Parathyroid adenoma (tissue), 2 donors: Measurements from ENCODE around the gene MBLAC1.

Source experiments
- H2AFZ ChIP-seq: fragments of 300-600 bp; sonication (generic); one replicate; pipeline ENCODE4 v1.7.0; 2017; ENCODE audit warnings: antibody characterized with exemption, mild to moderate bottlenecking
- H3K27ac ChIP-seq: fragments of 300-600 bp; sonication (generic); one replicate; pipeline ENCODE4 v1.7.0; 2017
- H3K27me3 ChIP-seq: fragments of 300-600 bp; sonication (generic); one replicate; pipeline ENCODE4 v1.7.0; 2017; ENCODE audit warnings: low read length; ENCODE audit not compliant: control insufficient read depth, insufficient read depth
- H3K36me3 ChIP-seq: fragments of 300-600 bp; sonication (generic); one replicate; pipeline ENCODE4 v1.7.0; 2017; ENCODE audit warnings: low read length; ENCODE audit not compliant: control insufficient read depth, insufficient read depth
- H3K4me1 ChIP-seq: fragments of 300-600 bp; sonication (generic); one replicate; pipeline ENCODE4 v1.7.0; 2017; ENCODE audit warnings: control low read depth
- H3K4me2 ChIP-seq: fragments of 300-600 bp; sonication (generic); one replicate; pipeline ENCODE4 v1.7.0; 2017; ENCODE audit warnings: low read length
- H3K4me3 ChIP-seq: fragments of 300-600 bp; sonication (generic); one replicate; pipeline ENCODE4 v1.7.0; 2017; ENCODE audit warnings: low read depth, low read length
- H3K79me2 ChIP-seq: fragments of 300-600 bp; sonication (generic); one replicate; pipeline ENCODE4 v1.7.0; 2017; ENCODE audit warnings: control low read depth
- H3K9ac ChIP-seq: fragments of 300-600 bp; sonication (generic); one replicate; pipeline ENCODE4 v1.7.0; 2017; ENCODE audit warnings: mild to moderate bottlenecking
- H3K9me3 ChIP-seq: fragments of 300-600 bp; sonication (generic); one replicate; pipeline ENCODE4 v1.7.0; 2017; ENCODE audit warnings: low read length; ENCODE audit not compliant: control insufficient read depth
- TF ChIP-seq, protein P1 (sequence below): fragments of 300-600 bp; sonication (generic); IDR thresholded peaks from one replicate; pipeline ENCODE4 v1.7.0; 2017; ENCODE audit warnings: antibody characterized with exemption, mild to moderate bottlenecking
- donor health status: primary hyperparathyroidism.

Gene MBLAC1

GRCh38 chr7:100101016-100101862 is 25.5 kb upstream of the MBLAC1 start, which contains the start of the genes AP4M1 and MCM7:
TSS of gene AP4M1 (plus strand) at chr7:100101643. CDS start at chr7:100101715, 72 bp downstream.
TSS of gene MCM7 (minus strand) at chr7:100101397. CDS start at chr7:100101294, 103 bp downstream.
- Histone ChIP-seq H3K9ac (no peak within 1 kb of the TSS), H3K36me3 (no peaks in the 10 kb centered on the region), H3K4me2 (peak within 1 kb of the TSS; percentile 96), H3K4me3 (peak within 1 kb of the TSS; percentile 86), H3K4me1 (peaks cover 5% of the 10 kb centered on the region), H2AFZ (peak within 1 kb of the TSS; percentile 78), H3K27ac (peak within 1 kb of the TSS; percentile 88), H3K9me3 (no peaks in the 10 kb centered on the region), H3K27me3 (no peaks in the 10 kb centered on the region), H3K79me2 (peaks cover 2% of the 10 kb centered on the region)
- TF ChIP-seq, protein P1, sequence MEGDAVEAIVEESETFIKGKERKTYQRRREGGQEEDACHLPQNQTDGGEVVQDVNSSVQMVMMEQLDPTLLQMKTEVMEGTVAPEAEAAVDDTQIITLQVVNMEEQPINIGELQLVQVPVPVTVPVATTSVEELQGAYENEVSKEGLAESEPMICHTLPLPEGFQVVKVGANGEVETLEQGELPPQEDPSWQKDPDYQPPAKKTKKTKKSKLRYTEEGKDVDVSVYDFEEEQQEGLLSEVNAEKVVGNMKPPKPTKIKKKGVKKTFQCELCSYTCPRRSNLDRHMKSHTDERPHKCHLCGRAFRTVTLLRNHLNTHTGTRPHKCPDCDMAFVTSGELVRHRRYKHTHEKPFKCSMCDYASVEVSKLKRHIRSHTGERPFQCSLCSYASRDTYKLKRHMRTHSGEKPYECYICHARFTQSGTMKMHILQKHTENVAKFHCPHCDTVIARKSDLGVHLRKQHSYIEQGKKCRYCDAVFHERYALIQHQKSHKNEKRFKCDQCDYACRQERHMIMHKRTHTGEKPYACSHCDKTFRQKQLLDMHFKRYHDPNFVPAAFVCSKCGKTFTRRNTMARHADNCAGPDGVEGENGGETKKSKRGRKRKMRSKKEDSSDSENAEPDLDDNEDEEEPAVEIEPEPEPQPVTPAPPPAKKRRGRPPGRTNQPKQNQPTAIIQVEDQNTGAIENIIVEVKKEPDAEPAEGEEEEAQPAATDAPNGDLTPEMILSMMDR = no peak

- H3K27ac ChIP-seq = no peak overlapping the region
- no peaks in the 10 kb centered on the region for H3K36me3 ChIP-seq
Measured at GRCh38 chr7:100102950-100103840, 23.6 kb upstream of the MBLAC1 start.

DNA sequence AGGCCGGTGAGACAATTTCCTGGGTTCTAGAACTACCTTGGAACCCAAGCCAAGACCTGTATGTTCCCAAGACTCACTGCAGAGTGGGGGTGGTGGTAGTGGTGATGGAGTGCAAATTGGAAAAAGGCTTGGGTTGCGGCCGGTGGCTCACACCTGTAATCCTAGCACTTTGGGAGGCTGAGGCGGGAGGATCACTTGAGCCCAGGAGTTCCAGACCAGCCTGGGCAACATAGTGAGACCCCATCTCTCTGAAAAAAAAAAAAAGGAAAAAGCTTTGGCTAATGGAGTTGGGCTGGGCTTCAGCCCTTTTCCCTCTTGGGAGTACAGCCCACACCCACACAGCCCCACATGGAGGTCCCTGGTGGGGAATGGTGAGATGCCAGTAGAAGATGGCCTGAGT is 21.2 kb upstream of the MBLAC1 start:
- H3K36me3 ChIP-seq = no peaks in the 10 kb centered on the region
- no peak overlapping the region for H3K4me2 ChIP-seq
- TF ChIP-seq, protein P1 = no peak

More at GRCh38 chr7:100102950-100103840, 23.6 kb upstream of the MBLAC1 start:
- no peak overlapping the region for H3K4me3 ChIP-seq
- H3K4me1 ChIP-seq = peaks cover 5% of the 10 kb centered on the region
- H3K79me2 ChIP-seq = peaks cover 2% of the 10 kb centered on the region
- no peak overlapping the region for H3K4me2 ChIP-seq
- H3K9me3 ChIP-seq = no peaks in the 10 kb centered on the region
- TF ChIP-seq, protein P1 = no peak
- H3K9ac ChIP-seq = no peak overlapping the region
- no peak overlapping the region for H2AFZ ChIP-seq
- no peaks in the 10 kb centered on the region for H3K27me3 ChIP-seq

DNA sequence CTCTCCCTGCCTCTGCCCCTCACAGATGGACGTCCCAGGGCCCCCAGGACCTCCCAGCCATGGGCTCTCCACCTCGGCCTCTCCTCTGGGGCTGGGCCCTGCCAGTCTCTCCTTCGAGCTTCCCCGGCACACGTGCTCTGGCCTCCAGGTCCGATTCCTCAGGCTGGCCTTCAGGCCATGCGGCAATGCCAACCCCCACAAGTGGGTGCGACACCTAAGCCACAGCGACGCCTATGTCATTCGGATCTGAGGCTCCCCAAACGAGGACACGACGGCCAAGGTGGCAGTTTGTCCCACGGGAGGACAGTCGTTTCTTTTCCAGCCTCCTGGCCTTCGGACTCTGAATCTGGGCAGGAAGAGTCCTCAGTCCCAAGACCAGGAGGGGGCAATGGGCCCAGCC is 20.1 kb upstream of the MBLAC1 start:
- Histone ChIP-seq H3K27ac (no peak overlapping the region), H3K4me3 (no peak overlapping the region), H3K79me2 (no peaks in the 10 kb centered on the region), H3K27me3 (no peaks in the 10 kb centered on the region), H3K4me1 (no peaks in the 10 kb centered on the region), H3K4me2 (no peak overlapping the region), H3K9me3 (no peaks in the 10 kb centered on the region), H3K36me3 (no peaks in the 10 kb centered on the region), H3K9ac (no peak overlapping the region), H2AFZ (no peak overlapping the region)
- TF ChIP-seq, protein P1 = no peak

More for the DNA sequence above, 21.2 kb upstream of the MBLAC1 start:
- Histone ChIP-seq H3K27ac (no peak overlapping the region), H3K27me3 (no peaks in the 10 kb centered on the region), H3K9ac (no peak overlapping the region), H3K4me1 (no peaks in the 10 kb centered on the region), H3K9me3 (no peaks in the 10 kb centered on the region), H3K4me3 (no peak overlapping the region), H2AFZ (no peak overlapping the region), H3K79me2 (no peaks in the 10 kb centered on the region)
